Breast epithelium (tissue), 4 donors: ENCODE measurements around the gene FAM169A. TPM values are rescaled to one million over a fixed set of nuclear protein-coding genes. Genes with fewer than 3 reads are reported as not detected.
"Not testable (repeated sequence)": the region's sequence is repeated elsewhere in the genome, so short reads cannot be mapped to it uniquely, and the experiment has no call there.

Experiments
- DNase-seq, 2 donors: peaks; one replicate each; pipeline ENCODE4 v3.0.0-alpha.2; 2019; ENCODE audit warnings: low spot score in 2 of 2
- H3K27ac ChIP-seq, 2 donors: fragments of 200-600 bp; sonication (generic) in 1 of 2; one replicate each; pipeline ENCODE4 v1.5.1; 2016 to 2019; ENCODE audit warnings: mild to moderate bottlenecking in 1 of 2
- H3K27me3 ChIP-seq, 2 donors: fragments of 200-600 bp; sonication (generic) in 1 of 2; one replicate each; pipeline versions ENCODE4 v1.5.1 to v1.6.0; 2017 to 2019; ENCODE audit warnings: control low read depth in 1 of 2, mild to moderate bottlenecking in 1 of 2
- H3K36me3 ChIP-seq: fragments of 200-600 bp; one replicate; pipeline ENCODE4 v1.5.1; 2019
- H3K4me1 ChIP-seq, 2 donors: fragments of 200-600 bp; sonication (generic); one replicate each; pipeline ENCODE4 v1.5.1; 2016 to 2019; ENCODE audit warnings: control low read depth in 1 of 2
- H3K4me3 ChIP-seq, 3 donors: fragments of 200-600 bp; sonication (generic); 1 replicate in 2 of 3; 2 replicates in 1 of 3; pipeline ENCODE4 v1.5.1; 2016 to 2019; ENCODE audit warnings: mild to moderate bottlenecking in 3 of 3, moderate library complexity in 2 of 3
- H3K9me3 ChIP-seq, 2 donors: fragments of 200-600 bp; sonication (generic) in 1 of 2; one replicate each; pipeline ENCODE4 v1.5.1; 2016 to 2019; ENCODE audit warnings: control low read depth in 1 of 2
- POLR2A ChIP-seq: fragments of 450-650 bp; IDR thresholded peaks from one replicate; pipeline ENCODE4 v1.6.1; 2016; ENCODE audit warnings: antibody characterized with exemption, mild to moderate bottlenecking, moderate library complexity
- POLR2AphosphoS5 ChIP-seq, 3 donors: sonication (generic); formaldehyde crosslinking; IDR thresholded peaks; one replicate each; pipeline ENCODE4 v1.6.1; 2017; ENCODE audit warnings: antibody characterized with exemption in 3 of 3
- intact Hi-C: fragments of 100-400 bp; cut with DNase I; formaldehyde crosslinking; loops from one replicate; pipeline ENCODE4 v1.15.1; 2023; ENCODE audit warnings: low total_unique reads
- total RNA-seq, 3 donors: library from RNA; depleted of rRNA; stranded (reverse); fragments of >200 nt; gene quantifications; one replicate each; pipeline ENCODE4 v1.1.0, GENCODE V29; 2016
- TF ChIP-seq, protein P1 (sequence below), 3 donors: fragments of 450-650 bp; IDR thresholded peaks; one replicate each; pipeline ENCODE4 v1.5.1; 2016 to 2017; ENCODE audit warnings: antibody characterized with exemption in 3 of 3, mild to moderate bottlenecking in 3 of 3, moderate library complexity in 3 of 3

Gene FAM169A
- total RNA-seq, 3 donors from 2014 or later = 0.64 to 6.3 (median 1.6) TPM

DNA sequence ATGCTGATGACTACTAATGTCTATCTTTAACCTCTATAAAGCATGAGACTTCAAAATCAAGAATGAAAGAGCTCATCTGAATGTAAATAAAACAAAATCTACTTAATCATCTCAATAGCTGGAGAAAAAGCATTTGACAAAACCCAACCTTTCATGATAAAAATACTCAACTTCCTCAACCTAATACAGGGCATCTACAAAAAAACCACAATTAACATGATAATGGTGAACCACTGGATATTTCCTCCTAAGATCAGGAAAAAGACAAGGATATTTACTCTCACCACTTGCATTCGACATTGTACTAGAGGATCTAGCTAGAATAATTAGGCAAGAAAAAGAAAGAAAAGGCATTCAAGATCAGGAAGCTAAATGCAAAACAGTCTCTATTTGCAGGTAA is 49.3 kb downstream of the FAM169A start:
- Histone ChIP-seq H3K4me1 (no peaks in the 10 kb centered on the region), H3K36me3 (no peaks in the 10 kb centered on the region)

DNA sequence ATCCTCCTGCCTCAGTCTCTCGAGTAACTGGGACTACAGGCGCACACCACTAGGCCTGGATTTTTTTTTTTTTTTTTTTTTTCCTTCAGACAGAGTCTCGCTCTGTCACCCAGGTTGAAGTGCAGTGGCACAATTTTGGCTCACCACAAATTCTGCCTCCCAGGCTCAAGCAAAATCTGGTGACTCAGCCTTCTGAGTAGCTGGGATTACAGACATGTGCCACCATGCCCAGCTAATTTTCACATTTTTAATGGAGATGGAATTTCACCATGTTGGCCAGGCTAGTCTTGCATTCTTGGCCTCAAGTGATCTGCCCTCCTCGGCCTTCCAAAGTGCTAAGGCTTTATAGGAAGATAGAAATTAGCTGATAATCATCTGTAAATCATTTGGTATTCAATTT is 55.3 kb downstream of the FAM169A start:
- intact Hi-C loops = no loop called here
- no peak for TF ChIP-seq POLR2AphosphoS5 (IDR thresholded peaks at IDR 0.05)
- TF ChIP-seq, protein P1, sequence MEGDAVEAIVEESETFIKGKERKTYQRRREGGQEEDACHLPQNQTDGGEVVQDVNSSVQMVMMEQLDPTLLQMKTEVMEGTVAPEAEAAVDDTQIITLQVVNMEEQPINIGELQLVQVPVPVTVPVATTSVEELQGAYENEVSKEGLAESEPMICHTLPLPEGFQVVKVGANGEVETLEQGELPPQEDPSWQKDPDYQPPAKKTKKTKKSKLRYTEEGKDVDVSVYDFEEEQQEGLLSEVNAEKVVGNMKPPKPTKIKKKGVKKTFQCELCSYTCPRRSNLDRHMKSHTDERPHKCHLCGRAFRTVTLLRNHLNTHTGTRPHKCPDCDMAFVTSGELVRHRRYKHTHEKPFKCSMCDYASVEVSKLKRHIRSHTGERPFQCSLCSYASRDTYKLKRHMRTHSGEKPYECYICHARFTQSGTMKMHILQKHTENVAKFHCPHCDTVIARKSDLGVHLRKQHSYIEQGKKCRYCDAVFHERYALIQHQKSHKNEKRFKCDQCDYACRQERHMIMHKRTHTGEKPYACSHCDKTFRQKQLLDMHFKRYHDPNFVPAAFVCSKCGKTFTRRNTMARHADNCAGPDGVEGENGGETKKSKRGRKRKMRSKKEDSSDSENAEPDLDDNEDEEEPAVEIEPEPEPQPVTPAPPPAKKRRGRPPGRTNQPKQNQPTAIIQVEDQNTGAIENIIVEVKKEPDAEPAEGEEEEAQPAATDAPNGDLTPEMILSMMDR (IDR thresholded peaks at IDR 0.05) = no peak
- TF ChIP-seq POLR2A = no peak

More for the DNA sequence above, 49.3 kb downstream of the FAM169A start:
- Histone ChIP-seq H3K4me3 (no peak overlapping the region), H3K27ac (no peak overlapping the region), H3K9me3 (no peaks in the 10 kb centered on the region), H3K27me3 (no peaks in the 10 kb centered on the region)
- no peak for TF ChIP-seq POLR2A
- TF ChIP-seq, protein P1 (IDR thresholded peaks at IDR 0.05) = no peak
- intact Hi-C loops = no loop called here
- DNase-seq = no peak

DNA sequence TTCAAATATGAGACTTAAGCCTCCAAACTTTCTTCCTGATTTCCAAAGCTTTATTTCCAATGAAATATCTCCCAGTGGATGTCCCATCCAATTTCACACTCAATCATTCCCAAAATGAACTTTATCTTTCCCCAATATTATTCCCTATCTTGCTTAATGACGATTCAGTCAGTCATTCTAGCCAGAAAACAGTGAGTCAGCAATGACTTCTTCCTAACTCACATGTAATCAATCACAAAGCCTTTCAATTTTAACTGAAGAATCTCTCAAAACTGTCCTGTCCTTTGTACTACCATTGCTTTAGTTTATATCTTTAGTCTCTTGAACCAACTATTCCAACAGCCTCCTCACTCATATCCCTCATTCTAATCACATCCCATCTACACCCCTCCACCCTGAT is 64.2 kb downstream of the FAM169A start:
- no peak for DNase-seq
- H3K27me3 ChIP-seq = no peaks in the 10 kb centered on the region
- no peak overlapping the region for H3K4me3 ChIP-seq
- no peaks in the 10 kb centered on the region for H3K4me1 ChIP-seq
- H3K36me3 ChIP-seq = no peaks in the 10 kb centered on the region
- no peak for TF ChIP-seq POLR2AphosphoS5 (IDR thresholded peaks at IDR 0.05)
- TF ChIP-seq, protein P1 (IDR thresholded peaks at IDR 0.05) = no peak
- no peak for TF ChIP-seq POLR2A
- H3K27ac ChIP-seq = no peak overlapping the region
- intact Hi-C loops = no loop called here
- H3K9me3 ChIP-seq = no peaks in the 10 kb centered on the region

More for the DNA sequence above, 55.3 kb downstream of the FAM169A start:
- Histone ChIP-seq H3K36me3 (no peaks in the 10 kb centered on the region), H3K4me1 (no peaks in the 10 kb centered on the region), H3K27ac (no peak overlapping the region), H3K9me3 (no peaks in the 10 kb centered on the region), H3K4me3 (no peak overlapping the region), H3K27me3 (no peaks in the 10 kb centered on the region)
- DNase-seq = no peak

DNA sequence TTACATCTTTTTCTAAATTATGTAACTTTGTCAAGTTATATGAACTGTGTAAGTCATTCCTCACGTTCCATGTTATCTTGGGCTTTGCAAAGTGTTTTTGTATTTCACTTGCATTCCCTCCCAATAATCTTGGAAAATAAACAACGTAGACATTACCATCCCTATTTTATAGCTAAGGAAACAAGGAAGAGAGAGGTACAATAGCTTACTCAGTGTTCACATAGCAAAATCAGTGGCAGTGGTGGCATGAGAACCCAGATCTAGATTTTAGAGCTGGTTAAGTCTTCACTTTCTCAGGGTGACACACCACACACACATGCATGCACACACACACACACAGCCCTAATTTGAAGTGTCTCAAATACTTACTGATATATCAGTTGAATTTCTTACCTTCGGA is 65.0 kb downstream of the FAM169A start:
- no peaks in the 10 kb centered on the region for H3K36me3 ChIP-seq
- H3K4me3 ChIP-seq = no peak overlapping the region
- intact Hi-C loops = no loop called here
- H3K9me3 ChIP-seq = no peaks in the 10 kb centered on the region
- no peak overlapping the region for H3K27ac ChIP-seq
- no peaks in the 10 kb centered on the region for H3K4me1 ChIP-seq
- DNase-seq = no peak
- no peaks in the 10 kb centered on the region for H3K27me3 ChIP-seq
- TF ChIP-seq, protein P1 (IDR thresholded peaks at IDR 0.05) = no peak
- TF ChIP-seq POLR2A = no peak
- TF ChIP-seq POLR2AphosphoS5 (IDR thresholded peaks at IDR 0.05) = no peak

DNA sequence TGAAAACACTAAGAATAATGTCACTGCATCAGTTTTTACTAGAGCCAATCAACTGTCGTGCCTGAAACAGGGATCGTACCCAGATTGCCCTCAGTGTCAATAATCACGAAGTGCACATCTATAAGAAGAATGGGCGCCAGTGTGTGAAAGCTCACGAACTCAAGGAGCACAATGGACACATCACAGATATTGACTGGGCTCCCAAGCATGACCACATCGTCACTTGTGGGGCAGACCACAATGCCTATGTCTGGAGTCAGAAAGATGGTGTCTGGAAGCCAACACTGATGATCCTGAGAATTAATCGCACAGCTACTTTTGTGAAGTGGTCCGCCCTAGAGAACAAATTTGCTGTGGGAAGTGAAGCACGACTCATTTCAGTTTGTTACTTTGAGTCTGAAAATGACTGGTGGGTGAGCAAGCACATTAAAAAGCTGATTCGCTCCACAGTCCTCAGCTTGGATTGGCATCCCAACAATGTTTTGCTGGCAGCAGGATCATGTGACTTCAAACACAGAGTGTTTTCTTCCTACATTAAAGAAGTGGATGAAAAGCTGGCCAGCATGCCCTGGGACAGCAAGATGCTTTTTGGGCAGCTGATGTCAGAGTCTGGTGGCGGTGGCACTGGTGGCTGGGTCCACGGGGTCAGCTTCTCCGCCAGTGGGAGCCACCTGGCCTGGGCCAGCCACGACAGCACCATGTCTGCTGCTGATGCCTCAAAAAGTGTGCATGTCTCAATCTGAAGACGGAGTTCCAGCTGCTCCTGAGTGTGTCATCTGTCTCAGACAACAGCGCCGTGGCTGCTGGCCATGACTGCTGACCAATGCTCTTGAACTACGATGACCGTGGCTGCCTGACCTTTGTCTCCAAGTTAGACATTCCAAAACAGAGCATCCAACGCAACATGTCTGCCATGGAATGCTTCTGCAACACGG is 66.9 kb downstream of the FAM169A start:
- no peak for DNase-seq

DNA sequence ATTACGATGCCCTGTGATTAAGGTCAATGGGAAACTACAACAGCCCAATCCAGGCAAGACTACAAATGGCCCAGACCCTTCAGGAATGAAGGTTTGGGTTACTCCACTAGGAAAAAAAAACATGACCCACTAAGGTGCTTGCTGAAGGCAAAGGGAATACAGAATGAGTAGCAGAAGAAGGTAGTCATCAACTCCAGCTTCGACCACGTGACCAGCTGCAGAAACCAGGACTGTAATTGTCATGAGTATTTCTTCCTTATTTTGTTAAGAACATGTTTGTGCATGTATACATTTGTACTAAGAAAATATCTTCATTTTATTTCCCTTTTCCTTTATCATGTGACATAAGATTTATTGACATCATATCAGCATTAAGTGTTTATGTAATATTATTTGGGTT is 74.5 kb downstream of the FAM169A start:
- H3K4me3 ChIP-seq, intact Hi-C loops, DNase-seq, H3K4me1 ChIP-seq, H3K27me3 ChIP-seq, H3K36me3 ChIP-seq, H3K27ac ChIP-seq, H3K9me3 ChIP-seq: not testable (repeated sequence)

More for the DNA sequence above, 66.9 kb downstream of the FAM169A start:
- no peaks in the 10 kb centered on the region for H3K9me3 ChIP-seq
- H3K27me3 ChIP-seq = no peaks in the 10 kb centered on the region
- intact Hi-C loops = no loop called here
- no peaks in the 10 kb centered on the region for H3K36me3 ChIP-seq
- H3K4me1 ChIP-seq = no peaks in the 10 kb centered on the region
- H3K4me3 ChIP-seq = no peak overlapping the region
- TF ChIP-seq, protein P1 (IDR thresholded peaks at IDR 0.05) = no peak
- TF ChIP-seq POLR2AphosphoS5 (IDR thresholded peaks at IDR 0.05) = no peak
- TF ChIP-seq POLR2A = no peak
- no peak overlapping the region for H3K27ac ChIP-seq
